SK-N-SH (cell line): ENCODE data around the gene FAM153A.
"Not testable (repeated sequence)": the region's sequence is repeated elsewhere in the genome, so short reads cannot be mapped to it uniquely, and the experiment has no call there.

ENCODE experiments used
- CHD2 ChIP-seq: fragments of 150-350 bp; IDR thresholded peaks from 2 replicates; pipeline ENCODE4 v1.6.1; 2018; ENCODE audit warnings: low read length; ENCODE audit not compliant: partially characterized antibody
- CTCF ChIP-seq: fragments of 200-600 bp; sonication (generic); IDR thresholded peaks from 2 replicates; pipeline ENCODE4 v1.6.1; 2017; ENCODE audit warnings: antibody characterized with exemption, mild to moderate bottlenecking, moderate library complexity
- EP300 ChIP-seq, 2 experiments: IDR thresholded peaks; 2 replicates each; pipeline versions ENCODE4 v1.4.0 to v1.6.1; 2012; ENCODE audit warnings: borderline replicate concordance in 1 of 2, low read depth in 1 of 2, low read length in 1 of 2
- MXI1 ChIP-seq: IDR thresholded peaks from 2 replicates; pipeline ENCODE4 v1.6.1; 2012; ENCODE audit warnings: mild to moderate bottlenecking, low read depth, low read length, improper control_type of control experiment
- REST ChIP-seq: IDR thresholded peaks from 2 replicates; pipeline ENCODE4 v1.6.1; 2012; ENCODE audit warnings: mild to moderate bottlenecking, low read depth, low read length, moderate library complexity
- SMC3 ChIP-seq: IDR thresholded peaks from 2 replicates; pipeline ENCODE4 v1.6.1; 2012; ENCODE audit warnings: low read depth, low read length, improper control_type of control experiment
- YY1 ChIP-seq: IDR thresholded peaks from 2 replicates; pipeline ENCODE4 v1.4.0; 2012; ENCODE audit warnings: low read depth, mild to moderate bottlenecking
- TF ChIP-seq, protein P1 (sequence below): IDR thresholded peaks from 2 replicates; pipeline ENCODE4 v1.4.0; 2012; ENCODE audit warnings: low read depth, borderline replicate concordance
- TF ChIP-seq, protein P2 (sequence below): IDR thresholded peaks from 2 replicates; pipeline ENCODE4 v1.4.0; 2012; ENCODE audit warnings: low read depth

- TF ChIP-seq CTCF; YY1; REST; EP300 (IDR thresholded peaks at IDR 0.05; ENCODE audit: borderline replicate concordance in 1 of 2, low read depth in 1 of 2, low read length in 1 of 2); SMC3; MXI1; CHD2: not testable (repeated sequence)
- TF ChIP-seq, protein P1, sequence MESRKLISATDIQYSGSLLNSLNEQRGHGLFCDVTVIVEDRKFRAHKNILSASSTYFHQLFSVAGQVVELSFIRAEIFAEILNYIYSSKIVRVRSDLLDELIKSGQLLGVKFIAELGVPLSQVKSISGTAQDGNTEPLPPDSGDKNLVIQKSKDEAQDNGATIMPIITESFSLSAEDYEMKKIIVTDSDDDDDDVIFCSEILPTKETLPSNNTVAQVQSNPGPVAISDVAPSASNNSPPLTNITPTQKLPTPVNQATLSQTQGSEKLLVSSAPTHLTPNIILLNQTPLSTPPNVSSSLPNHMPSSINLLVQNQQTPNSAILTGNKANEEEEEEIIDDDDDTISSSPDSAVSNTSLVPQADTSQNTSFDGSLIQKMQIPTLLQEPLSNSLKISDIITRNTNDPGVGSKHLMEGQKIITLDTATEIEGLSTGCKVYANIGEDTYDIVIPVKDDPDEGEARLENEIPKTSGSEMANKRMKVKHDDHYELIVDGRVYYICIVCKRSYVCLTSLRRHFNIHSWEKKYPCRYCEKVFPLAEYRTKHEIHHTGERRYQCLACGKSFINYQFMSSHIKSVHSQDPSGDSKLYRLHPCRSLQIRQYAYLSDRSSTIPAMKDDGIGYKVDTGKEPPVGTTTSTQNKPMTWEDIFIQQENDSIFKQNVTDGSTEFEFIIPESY = not testable (repeated sequence)
- TF ChIP-seq, protein P2, sequence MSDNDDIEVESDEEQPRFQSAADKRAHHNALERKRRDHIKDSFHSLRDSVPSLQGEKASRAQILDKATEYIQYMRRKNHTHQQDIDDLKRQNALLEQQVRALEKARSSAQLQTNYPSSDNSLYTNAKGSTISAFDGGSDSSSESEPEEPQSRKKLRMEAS = not testable (repeated sequence)
Measured at GRCh38 chr5:177715423-177715822, 67.3 kb downstream of the FAM153A start.
